ENCODE data around the gene TRPM7.
"Not testable (repeated sequence)": the region's sequence is repeated elsewhere in the genome, so short reads cannot be mapped to it uniquely, and the experiment has no call there.

The TRPM7 gene

GRCh38 chr15:50655555-50655954, 31.0 kb downstream of the TRPM7 start:
- DNase-seq (ENCODE audit: low spot score) = no peak

GRCh38 chr15:50653156-50653743, 33.3 kb downstream of the TRPM7 start:
- DNase-seq (ENCODE audit: low spot score) = no peak

- DNase-seq (ENCODE audit: low spot score) = no peak
These were observed 33.9 kb downstream of the TRPM7 start for GRCh38 chr15:50652671-50653070.

GRCh38 chr15:50641318-50641717, 45.3 kb downstream of the TRPM7 start:
- DNase-seq (ENCODE audit: low spot score) = no peak

- no peak for DNase-seq (ENCODE audit: low spot score)
These were observed 50.5 kb downstream of the TRPM7 start for GRCh38 chr15:50636146-50636545.

GRCh38 chr15:50633653-50634052, 52.9 kb downstream of the TRPM7 start:
- no peak for DNase-seq (ENCODE audit: low spot score)

GRCh38 chr15:50628421-50628820, 58.2 kb downstream of the TRPM7 start:
- DNase-seq (ENCODE audit: low spot score) = no peak

GRCh38 chr15:50627351-50628055, 59.1 kb downstream of the TRPM7 start:
- no peak for DNase-seq (ENCODE audit: low spot score)

- no peak for DNase-seq (ENCODE audit: low spot score)
These were observed 61.9 kb downstream of the TRPM7 start for GRCh38 chr15:50624616-50625168.

GRCh38 chr15:50622361-50622943, 64.1 kb downstream of the TRPM7 start:
- DNase-seq (ENCODE audit: low spot score) = not testable (repeated sequence)

GRCh38 chr15:50616960-50617359, 69.6 kb downstream of the TRPM7 start:
- DNase-seq (ENCODE audit: low spot score) = not testable (repeated sequence)

- not testable (repeated sequence) for DNase-seq (ENCODE audit: low spot score)
These were observed 70.0 kb downstream of the TRPM7 start for GRCh38 chr15:50616554-50616953.

GRCh38 chr15:50613600-50613999, 73.0 kb downstream of the TRPM7 start:
- DNase-seq (ENCODE audit: low spot score) = no peak

GRCh38 chr15:50607129-50607528, 79.5 kb downstream of the TRPM7 start:
- no peak for DNase-seq (ENCODE audit: low spot score)

GRCh38 chr15:50605462-50605861, 81.1 kb downstream of the TRPM7 start:
- DNase-seq (ENCODE audit: low spot score) = no peak

- not testable (repeated sequence) for DNase-seq (ENCODE audit: low spot score)
These were observed 84.6 kb downstream of the TRPM7 start for GRCh38 chr15:50602028-50602427.

- DNase-seq (ENCODE audit: low spot score) = no peak
These were observed 92.3 kb downstream of the TRPM7 start for GRCh38 chr15:50594311-50594710.

- no peak for DNase-seq (ENCODE audit: low spot score)
These were observed 92.8 kb downstream of the TRPM7 start for GRCh38 chr15:50593761-50594160.

- no peak for DNase-seq (ENCODE audit: low spot score)
These were observed 96.3 kb downstream of the TRPM7 start for GRCh38 chr15:50590288-50590687.

GRCh38 chr15:50577492-50577891, 109.1 kb downstream of the TRPM7 start:
- no peak for DNase-seq (ENCODE audit: low spot score)

GRCh38 chr15:50576166-50576565, 110.4 kb downstream of the TRPM7 start:
- DNase-seq (ENCODE audit: low spot score) = no peak

GRCh38 chr15:50573842-50574241, 112.8 kb downstream of the TRPM7 start:
- DNase-seq (ENCODE audit: low spot score) = not testable (repeated sequence)

GRCh38 chr15:50563756-50564155, 122.8 kb downstream of the TRPM7 start:
- no peak for DNase-seq (ENCODE audit: low spot score)
